ENCODE results near the gene FAM76B. TPM values are rescaled to one million over a fixed set of nuclear protein-coding genes. Genes with fewer than 3 reads are reported as not detected.

The FAM76B gene
- total RNA-seq, 1 experiment from 2014 or later, result 32.6 TPM

- peaks cover 9% of the 10 kb centered on the region for H3K9me3 ChIP-seq (ENCODE audit: low read depth, low read length, poor library complexity, severe bottlenecking)
- DNase-seq (ENCODE audit: low spot score), result no peak
- no peaks in the 10 kb centered on the region for H3K27me3 ChIP-seq (replicated peaks; ENCODE audit: insufficient read depth, low read depth, low read length, poor library complexity)
- no peak overlapping the region for H3K4me3 ChIP-seq (ENCODE audit: low read depth, low read length, poor library complexity, severe bottlenecking)
- H3K36me3 ChIP-seq (ENCODE audit: insufficient read depth, low read length, poor library complexity, severe bottlenecking), result peaks cover 53% of the 10 kb centered on the region
- no TSS peak for BruUV-seq (replicated peaks)
- no peak overlapping the region for H3K27ac ChIP-seq (ENCODE audit: low read depth, low read length, poor library complexity, severe bottlenecking)
- POLR2A ChIA-PET (ENCODE audit: low non-redundant PET), result no interaction called here
- H3K4me1 ChIP-seq (ENCODE audit: insufficient read depth, low read length, poor library complexity, severe bottlenecking), result peaks cover 7% of the 10 kb centered on the region
- CTCF ChIA-PET, result no interaction called here
- intact Hi-C loops (cut with micrococcal nuclease; ENCODE audit: unreplicated experiment), result no loop called here
- TF ChIP-seq CTCF (conservative IDR thresholded peaks at IDR 0.05; ENCODE audit: low read depth, low read length) (no peak), EZH2 (IDR thresholded peaks at IDR 0.05; ENCODE audit: borderline replicate concordance, low read depth, low read length, poor library complexity, severe bottlenecking) (no peak)
Observed at GRCh38 chr11:95802806-95803205, 13.2 kb upstream of the FAM76B start.

- no peak overlapping the region for H3K4me3 ChIP-seq (ENCODE audit: low read depth, low read length, poor library complexity, severe bottlenecking)
- H3K27me3 ChIP-seq (replicated peaks; ENCODE audit: insufficient read depth, low read depth, low read length, poor library complexity), result no peaks in the 10 kb centered on the region
- intact Hi-C loops (cut with micrococcal nuclease; ENCODE audit: unreplicated experiment), result no loop called here
- H3K27ac ChIP-seq (ENCODE audit: low read depth, low read length, poor library complexity, severe bottlenecking), result no peak overlapping the region
- ChIA-PET CTCF (no interaction called here), POLR2A (ENCODE audit: low non-redundant PET) (no interaction called here)
- DNase-seq (ENCODE audit: low spot score), result no peak
- peaks cover 29% of the 10 kb centered on the region for H3K4me1 ChIP-seq (ENCODE audit: insufficient read depth, low read length, poor library complexity, severe bottlenecking)
- no TSS peak for BruUV-seq (replicated peaks)
- H3K9me3 ChIP-seq (ENCODE audit: low read depth, low read length, poor library complexity, severe bottlenecking), result no peaks in the 10 kb centered on the region
- H3K36me3 ChIP-seq (ENCODE audit: insufficient read depth, low read length, poor library complexity, severe bottlenecking), result peaks cover 38% of the 10 kb centered on the region
- TF ChIP-seq EZH2 (IDR thresholded peaks at IDR 0.05; ENCODE audit: borderline replicate concordance, low read depth, low read length, poor library complexity, severe bottlenecking), result no peak
- TF ChIP-seq CTCF (conservative IDR thresholded peaks at IDR 0.05; ENCODE audit: low read depth, low read length), result no peak
Observed at GRCh38 chr11:95800438-95800837, 10.9 kb upstream of the FAM76B start.

GRCh38 chr11:95799546-95799945 lies 10.0 kb upstream of the FAM76B start:
- no peaks in the 10 kb centered on the region for H3K9me3 ChIP-seq (ENCODE audit: low read depth, low read length, poor library complexity, severe bottlenecking)
- intact Hi-C loops (cut with micrococcal nuclease; ENCODE audit: unreplicated experiment), result loop anchor here (10.0 kb wide), 1 partner anchor 365 kb away; no protein-coding TSS in a partner anchor
- CTCF ChIA-PET, result no interaction called here
- no peak overlapping the region for H3K27ac ChIP-seq (ENCODE audit: low read depth, low read length, poor library complexity, severe bottlenecking)
- BruUV-seq (replicated peaks), result no TSS peak
- H3K4me1 ChIP-seq (ENCODE audit: insufficient read depth, low read length, poor library complexity, severe bottlenecking), result peaks cover 38% of the 10 kb centered on the region
- TF ChIP-seq CTCF (conservative IDR thresholded peaks at IDR 0.05; ENCODE audit: low read depth, low read length) (no peak), EZH2 (IDR thresholded peaks at IDR 0.05; ENCODE audit: borderline replicate concordance, low read depth, low read length, poor library complexity, severe bottlenecking) (no peak)
- H3K4me3 ChIP-seq (ENCODE audit: low read depth, low read length, poor library complexity, severe bottlenecking), result no peak overlapping the region
- POLR2A ChIA-PET (ENCODE audit: low non-redundant PET), result no interaction called here
- H3K36me3 ChIP-seq (ENCODE audit: insufficient read depth, low read length, poor library complexity, severe bottlenecking), result peaks cover 31% of the 10 kb centered on the region
- no peaks in the 10 kb centered on the region for H3K27me3 ChIP-seq (replicated peaks; ENCODE audit: insufficient read depth, low read depth, low read length, poor library complexity)
- DNase-seq (ENCODE audit: low spot score), result no peak

All from A673 (cell line).